Tibial nerve (tissue), 4 donors: ENCODE results near the gene SMARCD2. TPM values are rescaled to one million over a fixed set of nuclear protein-coding genes. Genes with fewer than 3 reads are reported as not detected.

Experiments used
- DNase-seq, 2 donors: peaks; one replicate each; pipeline ENCODE4 v3.0.0-alpha.2; 2019; ENCODE audit warnings: low spot score in 2 of 2
- H3K27ac ChIP-seq, 4 donors: fragments of 200-600 bp; sonication (generic) in 3 of 4; one replicate each; pipeline ENCODE4 v1.5.1; 2017 to 2019; ENCODE audit warnings: mild to moderate bottlenecking in 1 of 4
- H3K27me3 ChIP-seq, 2 donors: fragments of 200-600 bp; sonication (generic) in 1 of 2; one replicate each; pipeline versions ENCODE4 v1.5.1 to v1.6.0; 2017 to 2019
- H3K36me3 ChIP-seq, 3 donors: fragments of 200-600 bp; sonication (generic); one replicate each; pipeline ENCODE4 v1.5.1; 2018 to 2019
- H3K4me1 ChIP-seq, 4 donors: fragments of 200-600 bp; sonication (generic) in 3 of 4; one replicate each; pipeline ENCODE4 v1.5.1; 2017 to 2019
- H3K4me3 ChIP-seq, 4 donors: fragments of 200-600 bp; sonication (generic) in 3 of 4; one replicate each; pipeline ENCODE4 v1.5.1; 2017 to 2019; ENCODE audit warnings: mild to moderate bottlenecking in 1 of 4, moderate library complexity in 1 of 4
- H3K9me3 ChIP-seq, 4 donors: fragments of 200-600 bp; sonication (generic) in 3 of 4; one replicate each; pipeline ENCODE4 v1.5.1; 2017 to 2019
- EP300 ChIP-seq, 2 donors: sonication (generic); formaldehyde crosslinking; IDR thresholded peaks; one replicate each; pipeline ENCODE4 v1.6.1; 2017; ENCODE audit warnings: antibody characterized with exemption in 2 of 2, mild to moderate bottlenecking in 1 of 2
- POLR2A ChIP-seq, 2 donors: fragments of 450-650 bp; IDR thresholded peaks; one replicate each; pipeline ENCODE4 v1.6.1; 2017; ENCODE audit warnings: antibody characterized with exemption in 2 of 2, mild to moderate bottlenecking in 2 of 2, moderate library complexity in 2 of 2
- WGBS, 2 donors: methylation state at CpG; one replicate each; pipeline ENCODE4 v1.1.5; 2018; 5-methylcytosine and 5-hydroxymethylcytosine counted together
- total RNA-seq, 4 donors: library from RNA; depleted of rRNA; stranded (reverse); fragments of >200 nt; gene quantifications; one replicate each; pipeline ENCODE4 v1.1.0, GENCODE V29; 2016
- TF ChIP-seq, protein P1 (sequence below), 5 experiments: fragments of 200-600 bp in 3 of 5; fragments of 450-650 bp in 2 of 5; sonication (generic) in 3 of 5; IDR thresholded peaks; one replicate each; pipeline ENCODE4 v1.5.1; 2016 to 2019; ENCODE audit warnings: antibody characterized with exemption in 5 of 5, mild to moderate bottlenecking in 3 of 5, moderate library complexity in 2 of 5

SMARCD2 gene
- total RNA-seq, 4 donors from 2014 or later, result 241 to 402 (median 302) TPM

DNA sequence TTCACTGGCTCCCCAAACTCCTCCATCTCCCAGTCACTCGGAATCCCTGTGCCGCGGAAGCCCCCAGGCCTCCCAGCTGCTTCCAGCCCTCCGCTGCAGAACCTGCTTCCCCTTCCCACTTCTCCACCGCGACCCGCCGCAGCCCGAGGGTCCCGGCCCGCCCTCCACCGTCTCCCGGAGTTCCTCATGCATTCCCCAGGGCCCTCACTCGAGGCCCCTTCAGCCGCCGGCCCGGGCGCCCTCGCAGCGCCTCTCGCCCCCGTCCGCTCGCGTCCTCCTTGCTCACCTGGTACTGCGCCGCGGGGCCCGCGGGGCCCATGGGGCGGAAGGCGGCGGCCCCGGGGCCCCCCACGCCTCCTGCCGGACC lies 329 bp downstream of the SMARCD2 start:
- Histone ChIP-seq H3K4me3 (peak overlapping the region; percentile 78 to 95 (median 88)), H3K9me3 (no peaks in the 10 kb centered on the region), H3K27me3 (no peaks in the 10 kb centered on the region), H3K4me1 (peaks cover 8 to 56% (median 45%) of the 10 kb centered on the region in 4 donors), H3K36me3 (peaks cover 0 to 4% (median 0%) of the 10 kb centered on the region in 3 donors), H3K27ac (peak overlapping the region; percentile 89 to 98 (median 94))
- 0 to 1% methylated on average over 26 to 34 of the region's 36 CpGs for WGBS, 2 donors
- TF ChIP-seq EP300 (IDR thresholded peaks at IDR 0.05) (no peak), POLR2A (IDR thresholded peaks at IDR 0.05) (no peak)
- TF ChIP-seq, protein P1, sequence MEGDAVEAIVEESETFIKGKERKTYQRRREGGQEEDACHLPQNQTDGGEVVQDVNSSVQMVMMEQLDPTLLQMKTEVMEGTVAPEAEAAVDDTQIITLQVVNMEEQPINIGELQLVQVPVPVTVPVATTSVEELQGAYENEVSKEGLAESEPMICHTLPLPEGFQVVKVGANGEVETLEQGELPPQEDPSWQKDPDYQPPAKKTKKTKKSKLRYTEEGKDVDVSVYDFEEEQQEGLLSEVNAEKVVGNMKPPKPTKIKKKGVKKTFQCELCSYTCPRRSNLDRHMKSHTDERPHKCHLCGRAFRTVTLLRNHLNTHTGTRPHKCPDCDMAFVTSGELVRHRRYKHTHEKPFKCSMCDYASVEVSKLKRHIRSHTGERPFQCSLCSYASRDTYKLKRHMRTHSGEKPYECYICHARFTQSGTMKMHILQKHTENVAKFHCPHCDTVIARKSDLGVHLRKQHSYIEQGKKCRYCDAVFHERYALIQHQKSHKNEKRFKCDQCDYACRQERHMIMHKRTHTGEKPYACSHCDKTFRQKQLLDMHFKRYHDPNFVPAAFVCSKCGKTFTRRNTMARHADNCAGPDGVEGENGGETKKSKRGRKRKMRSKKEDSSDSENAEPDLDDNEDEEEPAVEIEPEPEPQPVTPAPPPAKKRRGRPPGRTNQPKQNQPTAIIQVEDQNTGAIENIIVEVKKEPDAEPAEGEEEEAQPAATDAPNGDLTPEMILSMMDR (IDR thresholded peaks at IDR 0.05), result no peak
- DNase-seq, result no peak

DNA sequence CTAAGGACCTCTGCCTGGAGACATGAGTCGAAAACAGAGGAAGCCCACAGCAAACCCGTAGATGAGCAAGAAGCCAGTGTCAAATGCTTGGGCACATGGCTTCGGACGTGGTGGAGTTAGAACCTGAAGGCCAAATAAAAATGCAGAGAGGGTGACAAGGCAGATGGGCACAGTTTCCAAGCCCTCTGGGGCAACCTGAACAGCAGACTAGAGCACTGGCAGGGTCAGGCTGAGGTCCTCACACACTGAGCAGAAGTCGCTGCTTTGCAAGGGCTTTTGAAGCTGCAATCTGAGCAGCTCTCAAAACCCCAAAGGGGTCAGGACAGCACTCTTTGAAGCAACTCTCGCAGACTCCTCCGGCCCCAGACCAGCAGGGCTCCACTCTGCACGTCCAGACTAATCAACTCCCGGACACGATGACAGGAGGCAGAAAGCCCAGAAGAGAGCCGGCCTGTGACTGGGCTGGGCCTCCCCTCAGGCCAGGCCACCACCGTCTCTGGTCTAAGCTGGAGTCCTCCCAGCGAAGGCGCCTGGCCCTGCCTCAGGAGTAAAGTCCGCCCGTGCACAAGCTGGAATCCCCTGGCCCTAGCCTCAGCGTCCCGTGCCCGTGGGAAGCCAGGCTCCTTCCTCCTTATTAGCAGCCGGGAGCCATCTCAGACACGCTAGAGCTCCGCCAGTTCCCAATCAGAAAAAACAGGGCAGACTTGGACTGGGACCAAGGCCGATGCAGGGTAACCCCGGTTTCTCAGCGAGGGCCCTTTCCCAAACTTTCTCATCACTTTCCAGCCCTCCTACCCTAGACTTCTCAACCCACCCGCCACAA lies 924 bp downstream of the SMARCD2 start:
- Histone ChIP-seq H3K9me3 (no peaks in the 10 kb centered on the region), H3K27me3 (no peaks in the 10 kb centered on the region), H3K36me3 (peaks cover 0 to 10% (median 0%) of the 10 kb centered on the region in 3 donors), H3K27ac (peak overlapping the region; percentile 89 to 98 (median 94)), H3K4me3 (peak overlapping the region; percentile 78 to 95 (median 88)), H3K4me1 (peaks cover 8 to 62% (median 46%) of the 10 kb centered on the region in 4 donors)
- TF ChIP-seq POLR2A (IDR thresholded peaks at IDR 0.05) (no peak), EP300 (IDR thresholded peaks at IDR 0.05) (no peak)
- TF ChIP-seq, protein P1 (IDR thresholded peaks at IDR 0.05), result no peak
- WGBS, 2 donors, result 2 to 5% methylated on average over 19 to 20 of the region's 26 CpGs
- peak in 1 of 2 donors; percentile 54 for DNase-seq

DNA sequence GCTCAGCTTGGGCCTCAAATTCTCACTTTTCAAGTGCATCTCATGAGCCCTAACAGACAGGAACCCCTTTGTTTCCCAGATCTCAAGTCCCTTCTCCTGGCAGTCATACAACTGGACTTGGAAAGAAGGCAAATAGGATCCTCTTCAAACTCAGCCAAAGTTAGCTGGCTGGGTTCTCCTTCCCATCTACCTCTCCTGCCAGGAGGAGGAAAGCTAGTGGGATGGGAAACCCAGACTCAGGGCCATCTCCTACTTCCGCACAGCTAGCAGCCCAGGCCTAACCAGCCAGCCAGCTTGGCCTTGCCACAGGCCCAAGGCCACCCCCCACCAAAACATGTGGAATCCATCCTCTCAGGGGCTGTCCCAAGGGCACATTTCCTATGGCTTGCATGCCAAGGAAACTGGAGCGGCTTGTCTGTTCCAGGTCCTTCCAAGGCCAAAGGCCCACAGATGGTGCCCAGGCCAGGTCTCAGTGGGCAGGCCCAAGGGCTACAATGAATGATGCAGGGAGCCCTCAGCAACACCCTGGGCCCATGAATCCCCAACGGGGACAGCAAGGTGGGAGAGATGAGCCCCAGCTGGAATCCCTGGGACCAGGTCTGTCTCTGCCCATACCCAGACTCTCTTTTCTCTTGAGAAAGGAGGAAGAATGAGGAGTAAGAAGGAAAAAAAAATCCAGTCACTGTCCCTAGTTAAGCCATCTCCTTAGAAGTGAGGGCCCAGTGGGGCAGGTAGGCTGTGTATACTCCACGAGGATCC lies 1.7 kb downstream of the SMARCD2 start:
- H3K4me3 ChIP-seq, result peak overlapping the region; percentile 78 to 95 (median 88)
- H3K27me3 ChIP-seq, result no peaks in the 10 kb centered on the region
- H3K27ac ChIP-seq, result peak overlapping the region; percentile 89 to 98 (median 94)
- WGBS, 2 donors, result 43 to 61% methylated on average over 4 of the region's 4 CpGs
- H3K9me3 ChIP-seq, result no peaks in the 10 kb centered on the region
- H3K36me3 ChIP-seq, result peaks cover 0 to 16% (median 4%) of the 10 kb centered on the region in 3 donors
- peaks cover 8 to 63% (median 46%) of the 10 kb centered on the region in 4 donors for H3K4me1 ChIP-seq
- TF ChIP-seq EP300 (IDR thresholded peaks at IDR 0.05), result peak in 1 of 2 donors; percentile 32
- TF ChIP-seq, protein P1 (IDR thresholded peaks at IDR 0.05), result no peak
- peak in 1 of 2 donors; percentile 15 for TF ChIP-seq POLR2A (IDR thresholded peaks at IDR 0.05)
- DNase-seq, result peak in 1 of 2 donors; percentile 63

DNA sequence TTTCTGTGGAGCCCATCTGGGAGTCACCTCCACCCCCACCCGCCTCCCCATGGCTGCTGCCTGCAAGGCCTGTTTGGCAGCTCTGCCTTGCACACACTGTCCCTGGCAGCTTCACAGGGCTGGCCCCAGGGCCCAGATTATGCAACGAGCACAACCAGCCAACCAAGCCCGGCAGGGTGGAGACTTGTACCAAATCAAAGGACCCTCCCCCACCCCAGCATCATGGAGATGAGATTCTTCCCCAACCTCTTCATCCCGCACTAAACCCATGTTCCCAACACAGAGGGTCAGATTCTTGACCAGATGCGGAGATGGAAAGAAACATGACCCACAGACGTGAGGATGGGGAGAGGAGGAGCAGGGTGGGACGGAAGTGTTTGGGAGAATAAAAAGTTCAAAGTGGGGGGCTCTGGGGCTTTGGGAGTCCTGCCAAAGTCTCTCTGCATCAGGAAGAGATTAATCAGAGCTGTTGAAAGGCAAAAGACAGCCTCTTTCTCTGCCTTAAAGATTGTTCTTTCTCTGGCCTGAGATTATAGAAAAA lies 3.8 kb downstream of the SMARCD2 start:
- Histone ChIP-seq H3K27me3 (no peaks in the 10 kb centered on the region), H3K27ac (peak overlapping the region; percentile 89 to 98 (median 94)), H3K36me3 (peaks cover 0 to 37% (median 15%) of the 10 kb centered on the region in 3 donors), H3K9me3 (no peaks in the 10 kb centered on the region), H3K4me3 (peak overlapping the region; percentile 16 to 78 (median 22)), H3K4me1 (peaks cover 8 to 68% (median 44%) of the 10 kb centered on the region in 4 donors)
- TF ChIP-seq EP300 (IDR thresholded peaks at IDR 0.05), result peak; percentile 83 to 95
- TF ChIP-seq, protein P1 (IDR thresholded peaks at IDR 0.05), result peak in 1 of 5 experiments; percentile 29
- peak in 1 of 2 donors; percentile 66 for TF ChIP-seq POLR2A (IDR thresholded peaks at IDR 0.05)
- 12 to 17% methylated on average over 5 to 7 of the region's 7 CpGs for WGBS, 2 donors
- DNase-seq, result peak; percentile 97 to 98
